KMS-11 (cell line): ENCODE results near the gene CD300H.
"Not testable (repeated sequence)": the region's sequence is repeated elsewhere in the genome, so short reads cannot be mapped to it uniquely, and the experiment has no call there.

ENCODE experiments used
- H2AFZ ChIP-seq: fragments of 200-600 bp; sonication (generic); 2 replicates; pipeline ENCODE4 v1.6.1; 2016; ENCODE audit warnings: antibody characterized with exemption, mixed run types, low read depth
- H3K27ac ChIP-seq: fragments of 200-600 bp; sonication (generic); 2 replicates; pipeline ENCODE4 v1.6.1; 2016; ENCODE audit warnings: mild to moderate bottlenecking, mixed run types
- H3K27me3 ChIP-seq: fragments of 200-600 bp; sonication (generic); 2 replicates; pipeline ENCODE4 v1.6.1; 2017; ENCODE audit warnings: mild to moderate bottlenecking, low read depth, mixed run types, moderate library complexity; ENCODE audit not compliant: insufficient read depth
- H3K36me3 ChIP-seq: fragments of 200-600 bp; sonication (generic); 2 replicates; pipeline ENCODE4 v1.6.1; 2017; ENCODE audit warnings: mild to moderate bottlenecking, mixed run types; ENCODE audit not compliant: insufficient read depth
- H3K4me1 ChIP-seq: fragments of 200-600 bp; sonication (generic); 2 replicates; pipeline ENCODE4 v1.6.1; 2016; ENCODE audit warnings: mild to moderate bottlenecking, low read depth, mixed run types; ENCODE audit not compliant: poor library complexity, severe bottlenecking
- H3K4me2 ChIP-seq: fragments of 200-600 bp; sonication (generic); 2 replicates; pipeline ENCODE4 v1.7.0; 2016; ENCODE audit warnings: mild to moderate bottlenecking, mixed run types
- H3K4me3 ChIP-seq: fragments of 200-600 bp; sonication (generic); IDR thresholded peaks from 2 replicates; pipeline ENCODE4 v1.6.1; 2017; ENCODE audit warnings: low read depth, low read length, mixed read lengths; ENCODE audit not compliant: insufficient read depth
- H3K79me2 ChIP-seq: fragments of 200-600 bp; sonication (generic); 2 replicates; pipeline ENCODE4 v1.6.1; 2016; ENCODE audit warnings: low read depth, mixed run types; ENCODE audit not compliant: insufficient read depth
- H3K9ac ChIP-seq: fragments of 200-600 bp; sonication (generic); 2 replicates; pipeline ENCODE4 v1.6.1; 2016; ENCODE audit warnings: mild to moderate bottlenecking, mixed run types
- H4K20me1 ChIP-seq: fragments of 200-600 bp; sonication (generic); 2 replicates; pipeline ENCODE4 v1.6.1; 2016; ENCODE audit warnings: mild to moderate bottlenecking, mixed run types; ENCODE audit not compliant: insufficient read depth
- TF ChIP-seq, protein P1 (sequence below): fragments of 200-600 bp; sonication (generic); conservative IDR thresholded peaks from 2 replicates; pipeline ENCODE4 v1.6.1; 2017; ENCODE audit warnings: low read depth, mild to moderate bottlenecking, antibody characterized with exemption, low read length, moderate library complexity, mixed read lengths

CD300H gene

DNA sequence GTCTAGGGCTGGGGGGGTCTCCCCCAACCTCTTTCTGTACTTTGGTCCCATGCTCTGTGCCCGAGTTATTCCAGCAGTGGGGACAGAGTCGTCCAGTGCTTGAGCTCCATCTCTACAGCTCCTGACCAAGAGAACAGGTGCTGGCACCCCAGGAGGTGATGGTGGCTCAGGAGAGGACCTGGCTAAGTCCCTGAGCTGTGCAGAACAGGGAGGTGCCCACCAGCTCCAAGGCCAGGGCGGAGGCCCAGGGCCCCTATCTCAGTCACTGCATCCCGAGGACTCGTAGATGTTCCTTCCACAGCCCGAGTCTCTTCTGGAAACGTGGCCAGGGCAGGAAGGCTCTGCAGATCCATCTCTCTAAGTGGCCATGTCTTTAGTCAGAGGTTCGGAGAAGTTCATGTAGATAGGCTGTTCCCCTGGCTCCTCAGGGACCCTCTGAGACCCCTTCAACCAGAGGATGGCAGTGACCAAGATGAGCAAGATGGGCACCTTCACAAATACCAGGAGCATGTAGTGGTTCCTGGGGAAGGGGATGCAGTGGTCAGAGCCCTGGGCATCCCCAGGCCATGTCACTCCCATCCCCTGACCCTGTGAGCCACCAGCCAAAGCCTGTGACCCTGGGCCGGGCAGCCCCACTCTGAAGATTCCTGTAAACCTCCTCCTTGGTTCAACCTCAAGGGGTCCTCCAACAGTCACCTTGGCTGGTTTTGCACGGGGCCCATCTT, 44.8 kb downstream of the CD300H start:
- Histone ChIP-seq H2AFZ (no peak overlapping the region), H3K4me3 (no peak overlapping the region), H3K9ac (no peak overlapping the region), H4K20me1 (no peaks in the 10 kb centered on the region), H3K36me3 (no peaks in the 10 kb centered on the region), H3K27me3 (peaks cover 77% of the 10 kb centered on the region), H3K27ac (no peak overlapping the region), H3K4me1 (no peaks in the 10 kb centered on the region), H3K79me2 (no peaks in the 10 kb centered on the region), H3K4me2 (no peak overlapping the region)
- TF ChIP-seq, protein P1, sequence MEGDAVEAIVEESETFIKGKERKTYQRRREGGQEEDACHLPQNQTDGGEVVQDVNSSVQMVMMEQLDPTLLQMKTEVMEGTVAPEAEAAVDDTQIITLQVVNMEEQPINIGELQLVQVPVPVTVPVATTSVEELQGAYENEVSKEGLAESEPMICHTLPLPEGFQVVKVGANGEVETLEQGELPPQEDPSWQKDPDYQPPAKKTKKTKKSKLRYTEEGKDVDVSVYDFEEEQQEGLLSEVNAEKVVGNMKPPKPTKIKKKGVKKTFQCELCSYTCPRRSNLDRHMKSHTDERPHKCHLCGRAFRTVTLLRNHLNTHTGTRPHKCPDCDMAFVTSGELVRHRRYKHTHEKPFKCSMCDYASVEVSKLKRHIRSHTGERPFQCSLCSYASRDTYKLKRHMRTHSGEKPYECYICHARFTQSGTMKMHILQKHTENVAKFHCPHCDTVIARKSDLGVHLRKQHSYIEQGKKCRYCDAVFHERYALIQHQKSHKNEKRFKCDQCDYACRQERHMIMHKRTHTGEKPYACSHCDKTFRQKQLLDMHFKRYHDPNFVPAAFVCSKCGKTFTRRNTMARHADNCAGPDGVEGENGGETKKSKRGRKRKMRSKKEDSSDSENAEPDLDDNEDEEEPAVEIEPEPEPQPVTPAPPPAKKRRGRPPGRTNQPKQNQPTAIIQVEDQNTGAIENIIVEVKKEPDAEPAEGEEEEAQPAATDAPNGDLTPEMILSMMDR, result no peak

DNA sequence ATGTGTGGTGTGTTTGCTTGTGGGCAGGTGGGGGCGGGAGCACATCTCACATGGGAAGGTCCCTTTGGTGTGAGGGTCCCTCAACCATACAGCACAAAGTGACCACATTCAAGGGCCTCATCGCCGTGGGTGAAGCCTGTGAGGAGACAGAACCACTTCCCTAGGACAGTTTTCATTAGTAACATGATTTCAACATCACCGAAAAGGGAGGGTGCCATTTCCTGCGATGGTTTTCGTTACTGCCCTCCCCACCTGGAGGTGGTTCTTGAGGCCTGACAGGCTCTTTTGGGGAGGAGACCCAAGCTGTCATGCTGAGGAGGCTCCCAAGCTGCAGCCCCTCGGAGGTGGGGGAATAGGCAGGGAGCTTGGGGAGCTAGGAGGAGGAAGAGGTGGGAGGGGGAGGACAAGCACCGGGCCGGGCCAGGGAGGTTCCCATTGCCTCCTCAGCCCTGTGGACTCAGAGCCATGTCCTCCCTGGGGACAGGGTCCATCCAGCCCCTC, 45.6 kb downstream of the CD300H start:
- peaks cover 69% of the 10 kb centered on the region for H3K27me3 ChIP-seq
- H3K4me3 ChIP-seq, result no peak overlapping the region
- no peaks in the 10 kb centered on the region for H3K79me2 ChIP-seq
- no peak overlapping the region for H3K9ac ChIP-seq
- H4K20me1 ChIP-seq, result no peaks in the 10 kb centered on the region
- H3K4me2 ChIP-seq, result no peak overlapping the region
- H3K27ac ChIP-seq, result no peak overlapping the region
- no peaks in the 10 kb centered on the region for H3K36me3 ChIP-seq
- TF ChIP-seq, protein P1, result no peak
- H3K4me1 ChIP-seq, result no peaks in the 10 kb centered on the region
- H2AFZ ChIP-seq, result no peak overlapping the region

DNA sequence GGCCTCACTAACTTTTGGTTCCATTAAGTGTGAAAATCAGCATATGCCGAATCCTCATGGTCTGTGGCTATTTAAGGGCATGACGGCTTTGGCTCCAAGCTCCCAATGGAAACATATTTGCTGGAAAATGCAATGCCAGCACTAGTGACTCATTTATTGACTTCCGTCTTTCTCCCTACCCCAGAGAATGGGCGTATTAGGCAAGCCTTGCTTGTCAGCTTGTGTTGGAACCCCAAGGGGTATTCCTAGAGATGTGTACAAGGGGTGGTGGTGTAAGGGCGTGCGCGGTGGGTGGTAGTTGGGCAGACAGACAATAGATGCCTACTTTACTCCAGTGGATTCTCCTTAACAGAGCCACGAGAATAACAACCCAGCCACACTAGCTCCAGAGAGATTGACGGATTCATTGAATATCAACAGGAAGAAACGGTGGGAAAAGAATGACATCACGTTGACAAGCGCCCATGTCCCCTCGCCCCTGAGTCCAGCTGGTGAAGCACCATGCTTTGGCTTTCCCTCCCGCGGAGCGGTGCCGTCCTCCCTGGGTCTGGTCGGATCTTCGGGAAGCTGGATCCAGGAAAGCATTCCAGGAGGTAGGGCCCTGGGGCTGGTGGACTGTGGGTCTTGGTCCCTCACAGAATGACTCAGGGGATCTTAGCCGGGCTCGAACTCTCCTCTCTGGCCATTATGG, 46.4 kb downstream of the CD300H start:
- Histone ChIP-seq H4K20me1 (no peaks in the 10 kb centered on the region), H3K4me3 (no peak overlapping the region), H3K9ac (no peak overlapping the region), H3K27ac (no peak overlapping the region), H3K36me3 (no peaks in the 10 kb centered on the region), H3K4me1 (no peaks in the 10 kb centered on the region), H3K79me2 (no peaks in the 10 kb centered on the region), H3K4me2 (no peak overlapping the region), H2AFZ (no peak overlapping the region), H3K27me3 (peaks cover 61% of the 10 kb centered on the region)
- TF ChIP-seq, protein P1, result no peak

DNA sequence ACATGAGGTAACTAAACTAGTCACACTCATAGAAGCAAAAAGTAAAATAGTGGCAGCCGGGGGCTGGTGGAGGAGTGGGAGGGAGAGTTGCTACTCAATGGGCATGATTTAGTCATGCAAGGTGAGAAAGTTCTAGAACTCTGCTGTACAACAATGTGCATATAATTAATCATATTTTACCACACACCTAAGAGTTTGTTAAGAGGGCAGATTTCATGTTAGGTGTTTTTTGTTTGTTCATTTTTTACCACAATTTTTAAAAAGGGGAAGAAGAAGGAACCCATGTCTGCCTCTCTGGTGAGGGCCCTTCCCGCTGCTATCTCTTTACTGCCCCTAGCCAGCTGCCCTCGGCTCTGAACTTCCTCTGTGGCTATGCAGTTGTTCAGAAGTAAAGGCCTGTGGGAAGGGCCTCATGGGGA, 47.3 kb downstream of the CD300H start:
- TF ChIP-seq, protein P1, result no peak
- H3K4me2 ChIP-seq, result no peak overlapping the region

DNA sequence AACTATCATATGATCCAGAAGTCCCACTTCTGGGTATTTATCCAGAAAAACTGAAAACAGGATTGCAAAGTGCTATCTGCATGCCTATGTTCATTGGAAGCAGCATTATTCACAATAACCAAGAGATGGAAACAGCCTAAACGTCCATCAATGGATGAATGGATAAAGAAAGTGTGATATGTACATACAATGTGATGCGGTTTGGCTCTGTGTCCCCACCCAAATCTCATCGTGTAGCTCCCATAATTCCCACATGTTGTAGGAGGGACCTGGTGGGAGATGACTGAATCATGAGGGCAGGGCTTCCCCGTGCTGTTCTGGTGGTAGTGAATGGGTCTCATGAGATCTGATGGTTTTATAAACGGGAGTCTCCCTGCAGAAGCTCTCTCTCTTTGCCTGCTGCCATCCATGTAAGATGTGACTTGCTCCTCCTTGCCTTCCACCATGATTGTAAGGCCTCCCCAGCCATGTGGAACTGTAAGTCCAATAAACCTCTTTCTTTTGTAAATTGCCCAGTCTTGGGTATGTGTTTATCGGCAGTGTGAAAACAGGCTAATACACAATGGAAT, 48.8 kb downstream of the CD300H start:
- H3K79me2 ChIP-seq, H3K4me1 ChIP-seq, H3K4me2 ChIP-seq, H3K9ac ChIP-seq, H2AFZ ChIP-seq, H4K20me1 ChIP-seq, H3K36me3 ChIP-seq, H3K4me3 ChIP-seq, H3K27ac ChIP-seq: not testable (repeated sequence)
- peaks cover 37% of the 10 kb centered on the region for H3K27me3 ChIP-seq

More for the DNA sequence above, 47.3 kb downstream of the CD300H start:
- Histone ChIP-seq H3K79me2 (no peaks in the 10 kb centered on the region), H3K4me3 (no peak overlapping the region), H4K20me1 (no peaks in the 10 kb centered on the region), H3K4me1 (no peaks in the 10 kb centered on the region), H3K27ac (no peak overlapping the region), H3K9ac (no peak overlapping the region), H3K36me3 (no peaks in the 10 kb centered on the region), H3K27me3 (peaks cover 52% of the 10 kb centered on the region), H2AFZ (no peak overlapping the region)
